G401.6 (cell line): ENCODE measurements around the gene STING1.
"Not testable (repeated sequence)": the region's sequence is repeated elsewhere in the genome, so short reads cannot be mapped to it uniquely, and the experiment has no call there.

Source experiments
- FAIRE-seq: peaks from 2 replicates; lab custom pipeline; 2012; peaks lifted over from hg19 to GRCh38; lab: Jason Lieb, UNC

Gene STING1

GRCh38 chr5:139503036-139503817 lies 20.7 kb upstream of the STING1 start:
- not testable (repeated sequence) for FAIRE-seq

- no peak for FAIRE-seq
Measured at GRCh38 chr5:139501381-139501780, 18.8 kb upstream of the STING1 start.

- FAIRE-seq = no peak
Measured at GRCh38 chr5:139495638-139496435, 13.3 kb upstream of the STING1 start.

- no peak for FAIRE-seq
Measured at GRCh38 chr5:139494832-139495231, 12.3 kb upstream of the STING1 start.

- no peak for FAIRE-seq
Measured at GRCh38 chr5:139494256-139494655, 11.7 kb upstream of the STING1 start.

GRCh38 chr5:139492700-139493192 lies 10.2 kb upstream of the STING1 start:
- no peak for FAIRE-seq

- FAIRE-seq = no peak
Measured at GRCh38 chr5:139488260-139488659, 5.7 kb upstream of the STING1 start.

- FAIRE-seq = no peak
Measured at GRCh38 chr5:139486201-139486600, 3.6 kb upstream of the STING1 start.

- FAIRE-seq = not testable (repeated sequence)
Measured at GRCh38 chr5:139482890-139483208, 291 bp upstream of the STING1 start.

GRCh38 chr5:139481580-139482049 lies 943 bp downstream of the STING1 start:
- no peak for FAIRE-seq

- FAIRE-seq = no peak
Measured at GRCh38 chr5:139481122-139481533, 1.4 kb downstream of the STING1 start.

GRCh38 chr5:139479729-139480128 lies 2.8 kb downstream of the STING1 start:
- FAIRE-seq = not testable (repeated sequence)

- FAIRE-seq = not testable (repeated sequence)
Measured at GRCh38 chr5:139478657-139479423, 3.7 kb downstream of the STING1 start.

GRCh38 chr5:139475865-139476617 lies 6.5 kb downstream of the STING1 start:
- no peak for FAIRE-seq

GRCh38 chr5:139474890-139475791 lies 7.4 kb downstream of the STING1 start:
- FAIRE-seq = no peak

- no peak for FAIRE-seq
Measured at GRCh38 chr5:139473565-139473964, 9.0 kb downstream of the STING1 start.

- FAIRE-seq = no peak
Measured at GRCh38 chr5:139473105-139473504, 9.5 kb downstream of the STING1 start.

- FAIRE-seq = no peak
Measured at GRCh38 chr5:139472386-139473030, 10.1 kb downstream of the STING1 start.

- FAIRE-seq = no peak
Measured at GRCh38 chr5:139470821-139471300, 11.7 kb downstream of the STING1 start, which contains the start of gene SMIM33. SMIM33 (plus strand) TSS chr5:139471004; CDS start chr5:139471122, 118 bp downstream.

GRCh38 chr5:139468421-139468931 lies 14.1 kb downstream of the STING1 start:
- no peak for FAIRE-seq
